Medulla oblongata (tissue), 1 donor: Measurements from ENCODE around the gene SRGAP2B.
"Not testable (repeated sequence)": the region's sequence is repeated elsewhere in the genome, so short reads cannot be mapped to it uniquely, and the experiment has no call there.

Source experiments
- DNase-seq: peaks from one replicate; pipeline ENCODE4 v3.0.0-alpha.2; 2015; ENCODE audit errors: extremely low spot score

SRGAP2B gene

GRCh38 chr1:144900841-144901240, 194.3 kb downstream of the SRGAP2B start:
- DNase-seq = not testable (repeated sequence)

DNA sequence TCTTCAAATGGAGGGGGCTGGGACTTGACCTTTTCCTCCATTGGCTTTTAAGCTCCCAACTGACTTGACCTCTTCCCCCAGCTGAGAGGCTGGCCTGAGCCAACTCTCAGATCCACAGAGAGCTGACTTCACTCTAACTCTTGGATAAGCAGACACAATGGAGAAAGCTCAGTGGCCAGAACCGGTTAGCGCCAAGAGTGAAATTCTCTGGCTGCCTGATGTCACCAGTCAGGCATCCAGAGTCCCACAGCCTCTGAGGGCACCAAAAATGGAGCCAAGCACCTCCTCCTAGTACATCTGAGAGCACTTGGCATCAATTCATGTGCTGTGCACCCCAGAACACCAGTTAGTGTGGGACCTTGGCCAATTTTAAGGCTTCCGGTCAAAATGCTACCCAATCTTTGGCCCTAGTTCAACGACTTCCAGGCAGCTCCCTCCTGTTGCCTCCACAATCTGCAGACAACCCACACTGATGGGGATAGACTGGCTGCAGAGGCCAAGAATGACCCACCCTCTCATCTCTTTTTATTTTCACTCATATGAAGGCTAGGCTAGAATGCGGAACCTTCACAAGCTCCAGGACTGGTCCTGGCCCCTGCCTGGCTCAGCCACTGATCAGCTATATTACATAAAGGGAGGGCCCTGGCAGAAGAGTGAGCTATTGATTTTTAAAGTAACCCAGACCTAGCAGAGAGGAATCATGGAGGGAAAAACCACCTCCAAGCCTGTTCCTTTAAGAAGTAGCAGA, 200.5 kb downstream of the SRGAP2B start:
- not testable (repeated sequence) for DNase-seq

DNA sequence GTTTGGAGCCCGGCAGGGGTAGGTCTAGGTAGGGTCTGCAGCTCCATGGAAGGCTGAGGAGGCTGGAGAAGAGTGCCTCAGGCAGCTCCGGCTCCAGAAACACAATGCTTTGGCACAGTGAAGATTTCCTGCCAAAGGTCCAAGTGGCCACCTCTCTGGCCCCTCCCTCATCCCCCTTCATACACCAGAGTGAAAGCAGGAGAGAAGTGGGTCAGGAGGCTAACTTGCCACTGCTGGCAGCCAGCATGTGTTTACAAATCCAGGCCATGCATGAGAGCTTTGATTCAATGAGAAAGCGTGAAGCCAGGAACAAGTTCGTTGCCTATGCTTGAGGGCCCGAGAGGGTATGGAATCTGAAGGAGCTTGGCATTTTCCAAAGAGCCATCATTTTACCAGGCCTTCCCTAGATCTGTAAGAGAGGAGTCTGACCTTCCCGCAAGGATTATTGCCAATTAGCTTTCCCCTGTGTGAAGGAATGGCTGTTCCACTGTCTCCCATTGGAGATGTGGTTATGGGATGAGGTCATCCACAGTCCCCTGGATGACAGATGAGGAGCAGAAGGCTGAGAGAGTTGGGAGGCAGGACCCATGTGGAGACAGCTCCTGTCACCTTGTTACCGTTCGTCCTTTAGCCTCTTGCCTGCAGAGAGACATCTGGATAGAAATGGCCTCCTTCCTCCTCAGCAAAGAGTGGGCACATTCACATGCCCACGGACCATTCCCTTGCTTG, 201.3 kb downstream of the SRGAP2B start:
- not testable (repeated sequence) for DNase-seq

- DNase-seq = not testable (repeated sequence)
Measured at GRCh38 chr1:144893062-144893461, 202.1 kb downstream of the SRGAP2B start.

GRCh38 chr1:144889450-144890115, 205.5 kb downstream of the SRGAP2B start:
- not testable (repeated sequence) for DNase-seq

GRCh38 chr1:144883022-144883421, 212.1 kb downstream of the SRGAP2B start:
- DNase-seq = peak; percentile 10

GRCh38 chr1:144882343-144882742, 212.8 kb downstream of the SRGAP2B start:
- DNase-seq = not testable (repeated sequence)

DNA sequence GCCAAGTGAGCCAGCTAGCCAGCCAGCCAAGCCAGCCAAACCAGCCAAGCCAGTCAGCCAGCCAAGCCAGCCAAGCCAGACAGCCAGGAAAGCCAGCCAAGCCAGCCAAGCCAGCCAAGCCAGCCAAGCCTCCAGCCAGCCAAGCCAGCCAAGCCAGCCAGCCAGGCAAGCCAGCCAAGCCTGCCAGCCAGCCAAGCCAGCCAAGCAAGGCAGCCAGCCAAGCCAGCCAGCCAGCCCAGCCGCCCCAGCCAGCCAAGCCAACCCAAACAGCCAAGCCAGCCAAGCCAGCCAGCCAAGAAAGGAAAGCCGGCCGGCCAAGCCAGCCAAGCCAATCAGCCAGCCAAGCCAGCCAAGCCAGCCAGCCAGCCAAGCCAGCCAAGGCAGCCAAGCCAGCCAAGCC, 236.5 kb downstream of the SRGAP2B start:
- DNase-seq = not testable (repeated sequence)
